HCT116 (cell line): Measurements from ENCODE around the gene PANK3. TPM values are rescaled to one million over a fixed set of nuclear protein-coding genes. Genes with fewer than 3 reads are reported as not detected.

Experiments
- ATAC-seq: fragments of 200-7000 bp; cut with Tn5 transposase; 2 replicates; pipeline ENCODE4 v1.9.1; 2020; ENCODE audit warnings: mild to moderate bottlenecking, moderate library complexity
- BruUV-seq: library from RNA; stranded (reverse); fragments of 400-500 nt; replicated peaks from 2 replicates; lab custom pipeline; 2021; lab: Mats Ljungman, UMichigan
- CTCF ChIA-PET: fragments of 300-600 bp; sonication (Branson Sonifier 250); formaldehyde crosslinking; loops from one replicate; lab custom pipeline; 2021; ENCODE audit warnings: antibody characterized with exemption; lab: Charles Lee
- POLR2A ChIA-PET: fragments of 300-600, 350-600 bp; sonication (Branson Sonifier 250); formaldehyde crosslinking; loops from one replicate; lab custom pipeline; 2021; ENCODE audit warnings: antibody characterized with exemption; lab: Charles Lee
- RAD21 ChIA-PET, 2 experiments: fragments of 300-600 bp; sonication (Branson Sonifier 250); formaldehyde crosslinking; loops; one replicate each; lab custom pipeline; 2023; ENCODE audit warnings: low total read pairs in 2 of 2; ENCODE audit not compliant: uncharacterized antibody in 2 of 2, unreplicated experiment in 2 of 2, low non-redundant PET in 1 of 2; lab: Charles Lee
- DNase-seq: peaks from one replicate; pipeline ENCODE4 v3.0.0-alpha.2; 2010; ENCODE audit warnings: low read depth, low spot score
- H2AFZ ChIP-seq: fragments of 200-600 bp; shearing (Covaris generic), sonication (generic); 2 replicates; pipeline ENCODE4 v1.6.1; 2017; ENCODE audit warnings: low read depth, mixed run types, mixed read lengths, antibody characterized with exemption, low read length; ENCODE audit not compliant: poor library complexity, severe bottlenecking
- H3K27ac ChIP-seq: 2 replicates; pipeline ENCODE4 v1.5.1; 2012; ENCODE audit warnings: low read depth, low read length
- H3K27me3 ChIP-seq: fragments of 200-600 bp; sonication (generic); 2 replicates; pipeline ENCODE4 v1.6.1; 2016; ENCODE audit warnings: mixed run types, low read length, mixed read lengths; ENCODE audit not compliant: insufficient read depth
- H3K36me3 ChIP-seq, 2 experiments: fragments of 200-500 bp in 1 of 2; fragments of 200-600 bp in 1 of 2; sonication (Bioruptor generic) in 1 of 2; sonication (generic) in 1 of 2; 2 replicates each; pipeline versions ENCODE4 v1.5.1 to v1.6.1; 2014 to 2016; ENCODE audit warnings: low read length in 2 of 2, inconsistent platforms in 1 of 2, mixed read lengths in 1 of 2, mixed run types in 1 of 2; ENCODE audit not compliant: insufficient read depth in 2 of 2, control insufficient read depth in 1 of 2
- H3K4me1 ChIP-seq, 2 experiments: fragments of 200-600 bp in 1 of 2; sonication (generic) in 1 of 2; 2 replicates each; pipeline versions ENCODE4 v1.5.1 to v1.6.1; 2012 to 2017; ENCODE audit warnings: low read length in 2 of 2, inconsistent platforms in 1 of 2, mild to moderate bottlenecking in 1 of 2, mixed read lengths in 1 of 2, mixed run types in 1 of 2, moderate library complexity in 1 of 2; ENCODE audit not compliant: insufficient read depth in 2 of 2, control insufficient read depth in 1 of 2
- H3K4me2 ChIP-seq: fragments of 200-600 bp; sonication (generic); 2 replicates; pipeline ENCODE4 v1.6.1; 2017; ENCODE audit warnings: mixed run types, low read length, mixed read lengths
- H3K4me3 ChIP-seq, 2 experiments: fragments of 200-600 bp in 1 of 2; sonication (generic) in 1 of 2; replicated peaks in 1 of 2; 2 replicates each; pipeline ENCODE4 v1.5.1; 2011 to 2016; ENCODE audit warnings: low read length in 2 of 2, control low read depth in 1 of 2, low read depth in 1 of 2, mild to moderate bottlenecking in 1 of 2, mixed read lengths in 1 of 2, mixed run types in 1 of 2
- H3K79me2 ChIP-seq: fragments of 200-600 bp; sonication (generic); 2 replicates; pipeline ENCODE4 v1.6.1; 2017; ENCODE audit warnings: mild to moderate bottlenecking, mixed run types, low read length, moderate library complexity, mixed read lengths; ENCODE audit not compliant: insufficient read depth
- H3K9ac ChIP-seq: fragments of 200-600 bp; sonication (generic); 2 replicates; pipeline ENCODE4 v1.6.1; 2016; ENCODE audit warnings: low read length, mixed read lengths
- H3K9me2 ChIP-seq: fragments of 200-600 bp; sonication (generic), shearing (Covaris generic); 2 replicates; pipeline ENCODE4 v1.6.1; 2017; ENCODE audit warnings: mixed run types, mild to moderate bottlenecking, moderate library complexity; ENCODE audit not compliant: insufficient read depth
- H3K9me3 ChIP-seq, 2 experiments: fragments of 200-500 bp in 1 of 2; fragments of 200-600 bp in 1 of 2; sonication (Bioruptor generic) in 1 of 2; sonication (generic) in 1 of 2; 2 replicates each; pipeline ENCODE4 v1.6.1; 2014 to 2017; ENCODE audit warnings: low read length in 2 of 2, mixed read lengths in 2 of 2, inconsistent platforms in 1 of 2, low read depth in 1 of 2, mild to moderate bottlenecking in 1 of 2, mixed run types in 1 of 2, moderate library complexity in 1 of 2; ENCODE audit not compliant: control insufficient read depth in 1 of 2, insufficient read depth in 1 of 2
- H4K20me1 ChIP-seq: fragments of 200-600 bp; sonication (generic), shearing (Covaris generic); 2 replicates; pipeline ENCODE4 v1.6.1; 2017; ENCODE audit warnings: mixed run types, mild to moderate bottlenecking, moderate library complexity; ENCODE audit not compliant: insufficient read depth
- ATF3 ChIP-seq: IDR thresholded peaks from 2 replicates; pipeline ENCODE4 v1.6.1; 2012
- CEBPB ChIP-seq: IDR thresholded peaks from 2 replicates; pipeline ENCODE4 v1.6.1; 2012; ENCODE audit warnings: low read depth
- EGR1 ChIP-seq: IDR thresholded peaks from 2 replicates; pipeline ENCODE4 v1.6.1; 2012; ENCODE audit warnings: low read depth
- ELF1 ChIP-seq: IDR thresholded peaks from 2 replicates; pipeline ENCODE4 v1.6.1; 2012; ENCODE audit warnings: low read depth, borderline replicate concordance
- EZH2 ChIP-seq: fragments of 200-600 bp; sonication (generic); IDR thresholded peaks from 2 replicates; pipeline ENCODE4 v1.6.1; 2017; ENCODE audit warnings: antibody characterized with exemption, mixed run types
- EZH2phosphoT487 ChIP-seq: fragments of 200-600 bp; IDR thresholded peaks from 2 replicates; pipeline ENCODE4 v1.6.1; 2018; ENCODE audit warnings: antibody characterized with exemption, borderline replicate concordance
- FOSL1 ChIP-seq: IDR thresholded peaks from 2 replicates; pipeline ENCODE4 v1.6.1; 2012; ENCODE audit warnings: low read depth
- JUND ChIP-seq: IDR thresholded peaks from 2 replicates; pipeline ENCODE4 v1.6.1; 2012
- POLR2A ChIP-seq: IDR thresholded peaks from 2 replicates; pipeline ENCODE4 v1.7.0; 2011; ENCODE audit warnings: borderline replicate concordance; ENCODE audit not compliant: insufficient read depth, insufficient read length; ENCODE audit errors: extremely low read depth
- POLR2AphosphoS5 ChIP-seq: IDR thresholded peaks from 2 replicates; pipeline ENCODE4 v1.6.1; 2011; ENCODE audit warnings: mild to moderate bottlenecking, low read depth, low read length, moderate library complexity
- RAD21 ChIP-seq: IDR thresholded peaks from 2 replicates; pipeline ENCODE4 v1.6.1; 2012; ENCODE audit warnings: low read depth, mild to moderate bottlenecking
- SRF ChIP-seq: IDR thresholded peaks from 2 replicates; pipeline ENCODE4 v1.6.1; 2012; ENCODE audit warnings: low read depth
- YY1 ChIP-seq: IDR thresholded peaks from 2 replicates; pipeline ENCODE4 v1.6.1; 2011; ENCODE audit warnings: low read length, low read depth, moderate library complexity, mild to moderate bottlenecking; ENCODE audit not compliant: insufficient replicate concordance; ENCODE audit errors: extremely low read depth
- ZBTB33 ChIP-seq: IDR thresholded peaks from 2 replicates; pipeline ENCODE4 v1.6.1; 2011; ENCODE audit warnings: mild to moderate bottlenecking, low read length, moderate library complexity; ENCODE audit not compliant: insufficient replicate concordance; ENCODE audit errors: extremely low read depth
- ZNF274 ChIP-seq: fragments of 200-500 bp; sonication (Bioruptor generic); IDR thresholded peaks from 2 replicates; pipeline ENCODE4 v1.6.1; 2014; ENCODE audit warnings: mild to moderate bottlenecking, low read depth, low read length, inconsistent platforms
- intact Hi-C: fragments of 100-400 bp; cut with micrococcal nuclease; formaldehyde crosslinking; loops from 2 replicates; pipeline ENCODE4 v1.10.0; 2022
- total RNA-seq: library from RNA; stranded (reverse); gene quantifications from one replicate; pipeline ENCODE4 v1.2.1, GENCODE V29; 2021; ENCODE audit not compliant: unreplicated experiment
- TF ChIP-seq, protein P1 (sequence below), 3 experiments: fragments of 200-600 bp in 1 of 3; sonication (generic) in 1 of 3; IDR thresholded peaks in 2 of 3; conservative IDR thresholded peaks in 1 of 3; 2 replicates each; pipeline ENCODE4 v1.5.1; 2012 to 2017; ENCODE audit warnings: low read depth in 2 of 3, low read length in 2 of 3, antibody characterized with exemption in 1 of 3, borderline replicate concordance in 1 of 3, control low read depth in 1 of 3, mild to moderate bottlenecking in 1 of 3, mixed read lengths in 1 of 3, mixed run types in 1 of 3, moderate library complexity in 1 of 3; ENCODE audit not compliant: insufficient read depth in 1 of 3
- TF ChIP-seq, protein P2 (sequence below): IDR thresholded peaks from 2 replicates; pipeline ENCODE4 v1.6.1; 2012
- TF ChIP-seq, protein P3 (sequence below): IDR thresholded peaks from 2 replicates; pipeline ENCODE4 v1.6.1; 2012; ENCODE audit warnings: low read depth

The PANK3 gene
- total RNA-seq, 1 experiment from 2014 or later = 56.5 TPM

DNA sequence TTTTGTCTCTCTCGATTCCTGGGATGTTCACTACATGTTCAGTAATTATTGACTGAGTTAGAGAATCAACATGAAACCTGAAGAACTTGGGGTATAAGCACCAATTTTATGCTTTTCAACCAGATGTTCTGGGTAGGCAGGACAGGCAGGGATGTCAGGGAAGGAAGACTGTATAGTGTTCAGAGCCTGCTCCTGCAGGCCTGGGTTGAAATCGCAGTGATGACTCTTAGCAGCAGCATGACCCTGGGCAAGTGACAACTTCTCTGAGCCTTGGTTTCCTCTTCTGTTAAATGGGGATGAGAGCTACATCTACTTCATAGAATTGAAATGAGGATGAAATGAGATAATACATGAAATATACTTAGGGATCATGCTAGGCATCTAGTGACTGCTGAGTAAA, 29.7 kb upstream of the PANK3 start:
- intact Hi-C loops = no loop called here
- Histone ChIP-seq H3K79me2 (no peaks in the 10 kb centered on the region), H3K27me3 (0 out of 2 replicates have a peak, but pooled peaks cover 3% of the 10 kb centered on the region), H3K4me1 (peaks cover 1 to 15% of the 10 kb centered on the region in 2 experiments), H3K9me2 (no peaks in the 10 kb centered on the region), H3K36me3 (no peaks in the 10 kb centered on the region), H3K27ac (no peak overlapping the region), H4K20me1 (no peaks in the 10 kb centered on the region), H3K9ac (no peak overlapping the region), H3K4me3 (no peak overlapping the region), H3K9me3 (no peaks in the 10 kb centered on the region), H3K4me2 (no peak overlapping the region), H2AFZ (no peak overlapping the region)
- ChIA-PET CTCF (no interaction called here), RAD21 (no interaction called here), POLR2A (no interaction called here)
- TF ChIP-seq EZH2phosphoT487 (no peak), CEBPB (no peak), ELF1 (no peak), ZNF274 (no peak), EZH2 (no peak), POLR2A (no peak), SRF (no peak), JUND (no peak), POLR2AphosphoS5 (no peak), EGR1 (no peak), ATF3 (no peak), FOSL1 (no peak), RAD21 (no peak), ZBTB33 (no peak), YY1 (no peak)
- TF ChIP-seq, protein P1, sequence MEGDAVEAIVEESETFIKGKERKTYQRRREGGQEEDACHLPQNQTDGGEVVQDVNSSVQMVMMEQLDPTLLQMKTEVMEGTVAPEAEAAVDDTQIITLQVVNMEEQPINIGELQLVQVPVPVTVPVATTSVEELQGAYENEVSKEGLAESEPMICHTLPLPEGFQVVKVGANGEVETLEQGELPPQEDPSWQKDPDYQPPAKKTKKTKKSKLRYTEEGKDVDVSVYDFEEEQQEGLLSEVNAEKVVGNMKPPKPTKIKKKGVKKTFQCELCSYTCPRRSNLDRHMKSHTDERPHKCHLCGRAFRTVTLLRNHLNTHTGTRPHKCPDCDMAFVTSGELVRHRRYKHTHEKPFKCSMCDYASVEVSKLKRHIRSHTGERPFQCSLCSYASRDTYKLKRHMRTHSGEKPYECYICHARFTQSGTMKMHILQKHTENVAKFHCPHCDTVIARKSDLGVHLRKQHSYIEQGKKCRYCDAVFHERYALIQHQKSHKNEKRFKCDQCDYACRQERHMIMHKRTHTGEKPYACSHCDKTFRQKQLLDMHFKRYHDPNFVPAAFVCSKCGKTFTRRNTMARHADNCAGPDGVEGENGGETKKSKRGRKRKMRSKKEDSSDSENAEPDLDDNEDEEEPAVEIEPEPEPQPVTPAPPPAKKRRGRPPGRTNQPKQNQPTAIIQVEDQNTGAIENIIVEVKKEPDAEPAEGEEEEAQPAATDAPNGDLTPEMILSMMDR (IDR thresholded peaks at IDR 0.05 in 2 of 3, conservative IDR thresholded peaks at IDR 0.05 in 1 of 3; ENCODE audit: borderline replicate concordance in 1 of 3, insufficient read depth in 1 of 3, low read depth in 2 of 3, low read length in 2 of 3) = no peak
- TF ChIP-seq, protein P2, sequence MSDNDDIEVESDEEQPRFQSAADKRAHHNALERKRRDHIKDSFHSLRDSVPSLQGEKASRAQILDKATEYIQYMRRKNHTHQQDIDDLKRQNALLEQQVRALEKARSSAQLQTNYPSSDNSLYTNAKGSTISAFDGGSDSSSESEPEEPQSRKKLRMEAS = no peak
- TF ChIP-seq, protein P3, sequence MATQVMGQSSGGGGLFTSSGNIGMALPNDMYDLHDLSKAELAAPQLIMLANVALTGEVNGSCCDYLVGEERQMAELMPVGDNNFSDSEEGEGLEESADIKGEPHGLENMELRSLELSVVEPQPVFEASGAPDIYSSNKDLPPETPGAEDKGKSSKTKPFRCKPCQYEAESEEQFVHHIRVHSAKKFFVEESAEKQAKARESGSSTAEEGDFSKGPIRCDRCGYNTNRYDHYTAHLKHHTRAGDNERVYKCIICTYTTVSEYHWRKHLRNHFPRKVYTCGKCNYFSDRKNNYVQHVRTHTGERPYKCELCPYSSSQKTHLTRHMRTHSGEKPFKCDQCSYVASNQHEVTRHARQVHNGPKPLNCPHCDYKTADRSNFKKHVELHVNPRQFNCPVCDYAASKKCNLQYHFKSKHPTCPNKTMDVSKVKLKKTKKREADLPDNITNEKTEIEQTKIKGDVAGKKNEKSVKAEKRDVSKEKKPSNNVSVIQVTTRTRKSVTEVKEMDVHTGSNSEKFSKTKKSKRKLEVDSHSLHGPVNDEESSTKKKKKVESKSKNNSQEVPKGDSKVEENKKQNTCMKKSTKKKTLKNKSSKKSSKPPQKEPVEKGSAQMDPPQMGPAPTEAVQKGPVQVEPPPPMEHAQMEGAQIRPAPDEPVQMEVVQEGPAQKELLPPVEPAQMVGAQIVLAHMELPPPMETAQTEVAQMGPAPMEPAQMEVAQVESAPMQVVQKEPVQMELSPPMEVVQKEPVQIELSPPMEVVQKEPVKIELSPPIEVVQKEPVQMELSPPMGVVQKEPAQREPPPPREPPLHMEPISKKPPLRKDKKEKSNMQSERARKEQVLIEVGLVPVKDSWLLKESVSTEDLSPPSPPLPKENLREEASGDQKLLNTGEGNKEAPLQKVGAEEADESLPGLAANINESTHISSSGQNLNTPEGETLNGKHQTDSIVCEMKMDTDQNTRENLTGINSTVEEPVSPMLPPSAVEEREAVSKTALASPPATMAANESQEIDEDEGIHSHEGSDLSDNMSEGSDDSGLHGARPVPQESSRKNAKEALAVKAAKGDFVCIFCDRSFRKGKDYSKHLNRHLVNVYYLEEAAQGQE = no peak
- no TSS peak for BruUV-seq
- ATAC-seq = no peak
- no peak for DNase-seq
